Stimulated activated effector memory CD8-positive, alpha-beta T cell treated with anti-CD3 and anti-CD28 coated beads, Interleukin-12 subunit alpha, Interleukin-12 subunit beta, amount 100 ng/mL, for 72 hours (primary cell): ENCODE measurements around the gene FGF19.

ENCODE experiments used
- ATAC-seq: fragments of 150-1000 bp; cut with Tn5 transposase; 2 replicates; pipeline ENCODE4 v1.10.0; 2021
- DNase-seq, 2 donors: peaks; one replicate each; pipeline ENCODE4 v3.0.0; 2021 to 2022; ENCODE audit warnings: low spot score in 2 of 2
- H3K27ac Mint-ChIP-seq: one replicate; pipeline ENCODE4 v1.8.0; 2022; ENCODE audit warnings: mild to moderate bottlenecking, mixed read lengths
- H3K36me3 Mint-ChIP-seq: one replicate; pipeline ENCODE4 v1.8.0; 2022; ENCODE audit warnings: mild to moderate bottlenecking, mixed read lengths
- H3K4me1 Mint-ChIP-seq: one replicate; pipeline ENCODE4 v1.8.0; 2022; ENCODE audit warnings: mixed read lengths
- H3K4me3 Mint-ChIP-seq: one replicate; pipeline ENCODE4 v1.8.0; 2022; ENCODE audit warnings: mild to moderate bottlenecking, mixed read lengths
- H3K9me3 Mint-ChIP-seq: one replicate; pipeline ENCODE4 v1.8.0; 2022; ENCODE audit warnings: mixed read lengths

The FGF19 gene

GRCh38 chr11:69674886-69675714 lies 28.7 kb downstream of the FGF19 start, which contains the start of gene LTO1:
Gene LTO1, minus strand, starts transcription at chr11:69675353. Its CDS starts 114 bp downstream, at chr11:69675239.
- H3K36me3 Mint-ChIP-seq = peaks cover 41% of the 10 kb centered on the region
- DNase-seq (peak; percentile 95 to 97), ATAC-seq (peak; percentile 94)
- no peaks in the 10 kb centered on the region for H3K9me3 Mint-ChIP-seq
- H3K27ac Mint-ChIP-seq = peak within 1 kb of the TSS; percentile 96
- H3K4me1 Mint-ChIP-seq = peaks cover 20% of the 10 kb centered on the region
- peak within 1 kb of the TSS; percentile 92 for H3K4me3 Mint-ChIP-seq

- peak; percentile 37 for ATAC-seq
- Mint-ChIP-seq H3K9me3 (no peaks in the 10 kb centered on the region), H3K4me1 (peaks cover 24% of the 10 kb centered on the region), H3K4me3 (peak overlapping the region; percentile 92), H3K36me3 (peaks cover 48% of the 10 kb centered on the region), H3K27ac (peak overlapping the region; percentile 96)
- DNase-seq = no peak
These were observed 29.4 kb downstream of the FGF19 start for GRCh38 chr11:69674267-69674885.

- H3K36me3 Mint-ChIP-seq = peaks cover 71% of the 10 kb centered on the region
- no peaks in the 10 kb centered on the region for H3K9me3 Mint-ChIP-seq
- DNase-seq (no peak), ATAC-seq (no peak)
- H3K4me3 Mint-ChIP-seq = no peak overlapping the region
- peaks cover 32% of the 10 kb centered on the region for H3K4me1 Mint-ChIP-seq
- H3K27ac Mint-ChIP-seq = no peak overlapping the region
These were observed 31.9 kb downstream of the FGF19 start for GRCh38 chr11:69671734-69672465.

- no peak for ATAC-seq
- no peak overlapping the region for H3K4me3 Mint-ChIP-seq
- peak; percentile 43 to 75 for DNase-seq
- H3K27ac Mint-ChIP-seq = peak overlapping the region; percentile 60
- H3K36me3 Mint-ChIP-seq = peaks cover 74% of the 10 kb centered on the region
- H3K9me3 Mint-ChIP-seq = no peaks in the 10 kb centered on the region
- H3K4me1 Mint-ChIP-seq = peaks cover 32% of the 10 kb centered on the region
These were observed 33.5 kb downstream of the FGF19 start for GRCh38 chr11:69670158-69670845.

- no peak overlapping the region for H3K4me3 Mint-ChIP-seq
- no peaks in the 10 kb centered on the region for H3K9me3 Mint-ChIP-seq
- peaks cover 32% of the 10 kb centered on the region for H3K4me1 Mint-ChIP-seq
- ATAC-seq (no peak), DNase-seq (no peak)
- peak overlapping the region; percentile 60 for H3K27ac Mint-ChIP-seq
- peaks cover 74% of the 10 kb centered on the region for H3K36me3 Mint-ChIP-seq
These were observed 34.3 kb downstream of the FGF19 start for GRCh38 chr11:69669486-69669885.

- Mint-ChIP-seq H3K4me3 (no peak overlapping the region), H3K27ac (no peak overlapping the region), H3K36me3 (peaks cover 67% of the 10 kb centered on the region), H3K9me3 (no peaks in the 10 kb centered on the region), H3K4me1 (peaks cover 20% of the 10 kb centered on the region)
- ATAC-seq = no peak
- DNase-seq = no peak
These were observed 35.9 kb downstream of the FGF19 start for GRCh38 chr11:69667619-69668604.

GRCh38 chr11:69666752-69667536 lies 36.9 kb downstream of the FGF19 start:
- DNase-seq (no peak), ATAC-seq (no peak)
- Mint-ChIP-seq H3K36me3 (peaks cover 57% of the 10 kb centered on the region), H3K27ac (no peak overlapping the region), H3K9me3 (no peaks in the 10 kb centered on the region), H3K4me1 (peaks cover 18% of the 10 kb centered on the region), H3K4me3 (no peak overlapping the region)

- Mint-ChIP-seq H3K4me1 (peaks cover 18% of the 10 kb centered on the region), H3K27ac (no peak overlapping the region), H3K4me3 (no peak overlapping the region), H3K36me3 (peaks cover 51% of the 10 kb centered on the region), H3K9me3 (no peaks in the 10 kb centered on the region)
- DNase-seq (no peak), ATAC-seq (no peak)
These were observed 37.6 kb downstream of the FGF19 start for GRCh38 chr11:69666261-69666660.

- no peak for ATAC-seq
- Mint-ChIP-seq H3K9me3 (no peaks in the 10 kb centered on the region), H3K27ac (no peak overlapping the region), H3K4me1 (peaks cover 18% of the 10 kb centered on the region), H3K36me3 (peaks cover 45% of the 10 kb centered on the region), H3K4me3 (no peak overlapping the region)
- DNase-seq = no peak
These were observed 38.2 kb downstream of the FGF19 start for GRCh38 chr11:69665669-69666068.

- no peak overlapping the region for H3K4me3 Mint-ChIP-seq
- H3K36me3 Mint-ChIP-seq = peaks cover 37% of the 10 kb centered on the region
- DNase-seq = no peak
- ATAC-seq = no peak
- no peak overlapping the region for H3K27ac Mint-ChIP-seq
- peaks cover 10% of the 10 kb centered on the region for H3K4me1 Mint-ChIP-seq
- no peaks in the 10 kb centered on the region for H3K9me3 Mint-ChIP-seq
These were observed 38.9 kb downstream of the FGF19 start for GRCh38 chr11:69664901-69665300.

GRCh38 chr11:69664103-69664775 lies 39.6 kb downstream of the FGF19 start:
- ATAC-seq (no peak), DNase-seq (no peak)
- Mint-ChIP-seq H3K27ac (peak overlapping the region; percentile 79), H3K36me3 (peaks cover 30% of the 10 kb centered on the region), H3K4me3 (no peak overlapping the region), H3K9me3 (no peaks in the 10 kb centered on the region), H3K4me1 (peaks cover 7% of the 10 kb centered on the region)

- Mint-ChIP-seq H3K36me3 (peaks cover 21% of the 10 kb centered on the region), H3K4me1 (peaks cover 7% of the 10 kb centered on the region), H3K4me3 (no peak overlapping the region), H3K9me3 (no peaks in the 10 kb centered on the region), H3K27ac (peak overlapping the region; percentile 79)
- no peak for ATAC-seq
- DNase-seq = no peak
These were observed 40.5 kb downstream of the FGF19 start for GRCh38 chr11:69663326-69663725.

GRCh38 chr11:69662806-69663205 lies 41.0 kb downstream of the FGF19 start:
- peaks cover 16% of the 10 kb centered on the region for H3K36me3 Mint-ChIP-seq
- H3K4me3 Mint-ChIP-seq = no peak overlapping the region
- H3K9me3 Mint-ChIP-seq = no peaks in the 10 kb centered on the region
- no peak for ATAC-seq
- H3K4me1 Mint-ChIP-seq = peaks cover 4% of the 10 kb centered on the region
- peak overlapping the region; percentile 75 for H3K27ac Mint-ChIP-seq
- no peak for DNase-seq
